ENCODE measurements around the gene TAC3. TPM values are rescaled to one million over a fixed set of nuclear protein-coding genes. Genes with fewer than 3 reads are reported as not detected.
A peak's percentile ranks its signal among the peaks of the same experiment; 100 is the strongest.

The TAC3 gene
- total RNA-seq, 1 donor = 0.43 TPM

DNA sequence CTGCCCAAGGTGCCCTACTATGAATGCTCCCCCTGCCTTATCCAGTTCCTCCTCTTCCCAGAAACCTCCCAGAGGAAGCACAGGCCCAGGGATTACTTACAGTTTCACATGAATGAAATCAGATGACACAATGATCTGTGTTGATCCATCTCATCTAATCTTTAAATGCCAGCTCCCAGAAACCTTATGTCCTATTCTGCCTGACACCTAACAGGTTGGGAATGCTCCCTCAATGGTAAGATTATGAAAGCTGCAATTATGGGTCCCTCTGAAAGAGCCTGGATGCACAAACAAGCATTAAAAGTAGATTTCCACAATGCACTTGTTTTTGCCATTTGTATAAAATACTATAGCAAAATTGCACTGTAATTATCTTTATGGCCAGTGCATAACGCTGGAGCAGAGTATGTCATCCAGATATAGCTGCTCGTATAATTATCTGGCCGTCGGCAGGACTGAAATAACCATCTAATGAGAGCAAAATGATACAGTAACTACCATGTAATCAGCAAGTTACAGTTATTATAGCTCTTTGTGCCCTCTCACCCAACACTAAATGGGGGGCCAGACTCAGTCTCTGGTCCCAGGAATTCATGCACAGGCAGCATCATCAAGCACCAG is 5.6 kb downstream of the TAC3 start:
- TF ChIP-seq, protein P1, sequence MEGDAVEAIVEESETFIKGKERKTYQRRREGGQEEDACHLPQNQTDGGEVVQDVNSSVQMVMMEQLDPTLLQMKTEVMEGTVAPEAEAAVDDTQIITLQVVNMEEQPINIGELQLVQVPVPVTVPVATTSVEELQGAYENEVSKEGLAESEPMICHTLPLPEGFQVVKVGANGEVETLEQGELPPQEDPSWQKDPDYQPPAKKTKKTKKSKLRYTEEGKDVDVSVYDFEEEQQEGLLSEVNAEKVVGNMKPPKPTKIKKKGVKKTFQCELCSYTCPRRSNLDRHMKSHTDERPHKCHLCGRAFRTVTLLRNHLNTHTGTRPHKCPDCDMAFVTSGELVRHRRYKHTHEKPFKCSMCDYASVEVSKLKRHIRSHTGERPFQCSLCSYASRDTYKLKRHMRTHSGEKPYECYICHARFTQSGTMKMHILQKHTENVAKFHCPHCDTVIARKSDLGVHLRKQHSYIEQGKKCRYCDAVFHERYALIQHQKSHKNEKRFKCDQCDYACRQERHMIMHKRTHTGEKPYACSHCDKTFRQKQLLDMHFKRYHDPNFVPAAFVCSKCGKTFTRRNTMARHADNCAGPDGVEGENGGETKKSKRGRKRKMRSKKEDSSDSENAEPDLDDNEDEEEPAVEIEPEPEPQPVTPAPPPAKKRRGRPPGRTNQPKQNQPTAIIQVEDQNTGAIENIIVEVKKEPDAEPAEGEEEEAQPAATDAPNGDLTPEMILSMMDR (IDR thresholded peaks at IDR 0.05; ENCODE audit: insufficient read depth, low read depth, low read length) = no peak
- no peak overlapping the region for H3K4me3 ChIP-seq (ENCODE audit: low read depth, low read length)
- no peak for DNase-seq (ENCODE audit: low read depth)

DNA sequence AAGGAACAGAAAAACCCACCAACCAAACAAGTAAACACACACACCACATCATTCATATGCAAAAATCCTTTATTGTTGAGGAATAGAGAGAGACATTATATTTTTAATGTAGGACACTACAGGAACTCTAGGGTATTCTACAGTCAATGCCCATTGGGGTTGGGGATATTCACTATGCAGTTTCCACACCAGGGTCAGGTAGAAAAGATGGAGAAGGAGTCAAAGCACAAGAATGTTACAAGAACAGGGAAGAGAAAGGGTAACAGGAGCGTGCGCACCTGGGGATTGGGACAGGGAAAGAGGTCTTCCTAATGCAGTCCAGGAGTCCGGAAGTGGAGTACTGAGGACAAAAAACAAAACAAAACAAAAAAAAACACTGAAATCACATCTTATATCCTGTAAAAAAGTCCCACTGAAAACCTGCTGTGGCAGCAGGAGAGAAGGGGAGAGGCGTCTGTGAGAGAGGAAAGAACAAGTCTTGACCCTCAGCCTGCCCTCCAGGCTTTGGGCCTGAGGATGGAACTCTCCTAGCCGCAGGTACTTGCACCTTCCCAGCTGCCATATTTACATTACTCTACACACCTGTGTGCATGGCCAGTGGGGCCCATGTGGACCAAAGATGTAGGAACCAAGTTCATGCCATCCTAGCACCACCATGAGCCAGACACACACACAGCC is 6.2 kb downstream of the TAC3 start:
- TF ChIP-seq, protein P1 (IDR thresholded peaks at IDR 0.05; ENCODE audit: insufficient read depth, low read depth, low read length) = no peak
- no peak for DNase-seq (ENCODE audit: low read depth)
- H3K4me3 ChIP-seq (ENCODE audit: low read depth, low read length) = no peak overlapping the region

DNA sequence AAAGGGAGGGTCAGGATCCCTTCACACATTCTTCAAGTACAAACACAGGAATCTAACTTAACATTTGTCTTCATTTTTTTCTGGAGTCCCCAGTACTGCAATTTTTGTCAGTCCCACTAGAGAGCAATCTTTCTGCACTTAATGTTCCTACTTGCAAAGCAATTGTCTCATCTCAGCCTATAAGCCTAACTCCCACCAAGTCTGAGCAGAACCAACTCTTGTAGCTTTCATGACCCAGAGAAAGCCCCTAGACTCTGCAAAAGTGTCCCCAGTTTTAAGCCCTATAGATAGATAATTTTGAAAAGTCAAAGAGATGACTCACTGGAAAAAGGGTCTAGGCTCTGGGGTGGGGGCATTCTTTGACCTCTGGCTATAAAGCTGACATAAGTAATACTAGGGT is 8.2 kb downstream of the TAC3 start:
- peak; percentile 81 for DNase-seq (ENCODE audit: low read depth)
- H3K4me3 ChIP-seq (ENCODE audit: low read depth, low read length) = no peak overlapping the region
- TF ChIP-seq, protein P1 (IDR thresholded peaks at IDR 0.05; ENCODE audit: insufficient read depth, low read depth, low read length) = peak; percentile 74

DNA sequence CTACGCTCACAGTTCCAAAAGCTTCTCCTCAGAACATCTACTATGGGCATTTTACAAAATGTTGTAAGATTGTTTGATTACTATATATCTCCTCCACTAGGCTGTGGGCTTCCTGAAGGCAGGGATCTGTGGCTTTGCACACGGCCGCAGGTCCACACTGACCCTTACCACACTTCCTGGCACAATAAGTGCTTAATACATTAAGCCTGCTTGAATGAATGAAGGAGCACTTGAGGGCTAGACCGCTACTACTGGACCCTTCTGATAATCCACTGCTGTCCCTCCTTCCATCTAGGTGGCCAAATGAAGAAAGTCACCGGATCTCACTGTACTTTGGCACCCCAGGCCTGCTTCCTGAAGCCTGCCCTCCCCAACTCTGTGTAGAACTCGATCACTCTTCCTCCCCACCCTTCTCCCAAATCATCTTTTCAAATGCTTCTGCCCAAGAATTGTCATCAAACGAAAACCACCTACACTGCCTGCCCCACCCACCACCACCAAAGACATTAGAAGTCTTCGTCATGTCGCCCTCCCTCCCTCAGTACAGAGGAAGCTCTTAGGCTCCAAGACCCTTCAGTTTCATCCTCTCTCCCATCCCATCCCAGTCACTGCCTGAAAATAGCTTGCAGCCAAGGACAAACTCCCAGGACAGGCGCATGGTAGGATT is 9.4 kb downstream of the TAC3 start:
- TF ChIP-seq, protein P1 (IDR thresholded peaks at IDR 0.05; ENCODE audit: insufficient read depth, low read depth, low read length) = peak; percentile 5
- DNase-seq (ENCODE audit: low read depth) = no peak
- peak overlapping the region; percentile 35 for H3K4me3 ChIP-seq (ENCODE audit: low read depth, low read length)

DNA sequence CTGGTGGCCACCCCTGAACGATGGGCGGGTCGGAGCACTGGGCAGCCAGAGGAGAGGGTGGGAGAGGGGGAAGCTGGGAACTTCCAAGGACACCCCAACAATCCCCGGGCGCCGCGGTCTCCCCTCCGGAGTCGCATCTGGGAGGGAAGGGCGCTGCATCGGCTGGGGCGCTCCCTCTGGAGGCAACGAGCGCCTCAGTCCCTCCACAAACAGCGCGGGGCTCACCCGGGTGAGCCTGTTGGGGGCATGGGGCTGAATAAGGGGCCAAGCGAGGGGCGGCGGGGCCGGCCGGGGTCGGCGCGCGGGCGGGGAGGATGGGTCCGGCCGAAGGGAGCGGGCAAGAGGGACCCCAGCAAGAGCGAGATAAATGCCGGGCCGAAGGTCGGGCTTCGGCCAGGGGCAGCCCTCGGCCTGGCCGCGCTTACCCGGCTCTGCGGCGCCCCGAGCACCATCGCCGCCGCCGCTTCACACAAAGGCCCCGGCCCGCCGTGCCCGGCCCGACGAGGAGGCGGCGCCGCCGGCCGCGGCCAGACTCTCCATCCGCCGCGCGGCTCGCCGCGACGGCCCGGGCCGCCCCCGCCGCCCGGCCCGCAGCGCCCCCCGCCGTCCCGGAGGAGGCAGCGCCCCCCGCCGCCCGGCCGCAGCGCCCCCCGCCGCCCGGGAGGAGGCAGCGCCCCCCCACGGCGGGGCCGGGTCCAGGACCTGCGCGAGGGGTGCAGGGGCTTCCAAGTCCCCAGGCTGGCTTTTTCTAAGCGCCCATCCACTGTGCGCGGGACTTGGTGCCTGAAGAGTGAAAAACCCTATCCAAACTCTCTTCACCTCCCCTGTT is 10.1 kb downstream of the TAC3 start, which contains the start of gene ZBTB39:
Gene ZBTB39, minus strand, starts transcription at position 567 of the 829 bp plus-strand sequence. CDS start 1,629 bp downstream, outside the sequence.
- peak; percentile 53 for DNase-seq (ENCODE audit: low read depth)
- TF ChIP-seq, protein P1 (IDR thresholded peaks at IDR 0.05; ENCODE audit: insufficient read depth, low read depth, low read length) = peak; percentile 43
- peak within 1 kb of the TSS; percentile 78 for H3K4me3 ChIP-seq (ENCODE audit: low read depth, low read length)

DNA sequence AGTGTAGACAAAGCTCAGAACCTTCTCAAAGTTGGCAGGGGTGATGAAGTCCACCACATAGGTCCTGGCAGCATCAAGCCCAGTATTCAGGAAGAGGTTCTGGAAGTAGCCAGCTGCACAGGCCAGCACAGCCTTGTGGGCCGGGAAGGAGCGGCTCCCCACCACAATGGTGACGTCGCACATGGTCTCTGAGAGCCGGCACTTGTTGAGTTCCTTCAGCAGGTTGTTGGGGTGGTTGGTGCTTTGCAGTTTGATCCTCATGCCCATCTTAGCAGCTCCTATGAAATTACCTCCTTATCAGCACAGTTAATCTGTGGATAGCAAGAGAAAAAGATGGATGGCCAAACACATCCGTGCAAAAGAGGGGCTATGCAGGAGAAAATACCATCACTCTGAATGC is 11.7 kb downstream of the TAC3 start:
- H3K4me3 ChIP-seq (ENCODE audit: low read depth, low read length) = no peak overlapping the region
- no peak for DNase-seq (ENCODE audit: low read depth)
- TF ChIP-seq, protein P1 (IDR thresholded peaks at IDR 0.05; ENCODE audit: insufficient read depth, low read depth, low read length) = no peak
